Measurements from ENCODE around the gene IKZF1. TPM values are rescaled to one million over a fixed set of nuclear protein-coding genes. Genes with fewer than 3 reads are reported as not detected.

Gene IKZF1
- total and polyA plus RNA-seq, 9 of the 15 experiments (the other 6 are each of a cell fraction or from before 2014, with no cell fraction given): 12.6 to 85.3 (median 44.7) TPM

DNA sequence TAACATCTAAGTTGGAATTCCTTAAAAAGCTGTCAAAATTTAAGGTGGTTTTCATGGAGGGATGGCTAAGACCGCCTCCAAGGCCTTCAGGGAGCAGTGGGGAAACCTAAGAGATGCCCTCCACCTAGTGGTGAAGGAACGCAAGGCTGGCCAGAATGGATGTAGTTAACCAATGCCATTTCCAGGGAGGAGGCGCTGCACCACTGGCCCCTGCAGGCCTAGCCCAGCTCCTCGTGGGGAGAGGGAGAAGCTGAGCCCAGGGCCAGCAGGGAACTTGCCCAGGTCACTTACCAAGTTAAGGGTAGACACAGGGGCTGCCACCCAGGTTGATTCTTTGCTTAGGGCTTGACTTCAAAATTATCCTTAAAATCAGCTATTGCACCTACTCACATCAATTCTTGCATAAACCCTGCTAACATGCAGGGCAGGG lies 113.6 kb downstream of the IKZF1 start (continued):
- TF ChIP-seq JUND (IDR thresholded peaks at IDR 0.05; ENCODE audit: borderline replicate concordance, low read depth, low read length) (peak; percentile 63; the same call in 1 of the 2 replicates), JUND (tag; IDR thresholded peaks at IDR 0.05; ENCODE audit: borderline replicate concordance, low read depth, low read length) (no peak; the same call in 2 of the 3 replicates), PTBP1 (IDR thresholded peaks at IDR 0.05; ENCODE audit: low read depth, low read length) (no peak), CC2D1A (IDR thresholded peaks at IDR 0.05) (peak; percentile 65; the same call in 1 of the 2 replicates), MYC (IDR thresholded peaks at IDR 0.05; ENCODE audit: low read depth, low read length) (peak; percentile 43; the same call in 1 of the 2 replicates), MYC (CRISPR knock-in tag; IDR thresholded peaks at IDR 0.05; ENCODE audit: borderline replicate concordance, low read depth) (no peak), HIVEP1 (CRISPR knock-in tag; IDR thresholded peaks at IDR 0.05) (no peak), KDM4B (IDR thresholded peaks at IDR 0.05; ENCODE audit: borderline replicate concordance in 2 of 2, low read depth in 1 of 2) (no peak), XRCC5 (IDR thresholded peaks at IDR 0.05; ENCODE audit: low read depth, low read length) (peak; percentile 77; the same call in 1 of the 2 replicates), YY1 (IDR thresholded peaks at IDR 0.05; ENCODE audit: borderline replicate concordance in 1 of 3, control insufficient read depth in 1 of 3, extremely low read depth in 1 of 3, insufficient read depth in 3 of 3, insufficient read length in 1 of 3, insufficient replicate concordance in 2 of 3, low read depth in 1 of 3, low read length in 2 of 3) (peak in 2 of 3 experiments; percentile 38 to 44), MAZ (CRISPR knock-in tag; conservative IDR thresholded peaks at IDR 0.05 in 1 of 2, IDR thresholded peaks at IDR 0.05 in 1 of 2) (peak in 1 of 2 experiments; percentile 40; a peak in 1 of 4 replicates), KLF16 (IDR thresholded peaks at IDR 0.05) (0 out of 2 replicates have a peak, but pooled peaks have one; percentile 44)
- TF ChIP-seq, protein P1, sequence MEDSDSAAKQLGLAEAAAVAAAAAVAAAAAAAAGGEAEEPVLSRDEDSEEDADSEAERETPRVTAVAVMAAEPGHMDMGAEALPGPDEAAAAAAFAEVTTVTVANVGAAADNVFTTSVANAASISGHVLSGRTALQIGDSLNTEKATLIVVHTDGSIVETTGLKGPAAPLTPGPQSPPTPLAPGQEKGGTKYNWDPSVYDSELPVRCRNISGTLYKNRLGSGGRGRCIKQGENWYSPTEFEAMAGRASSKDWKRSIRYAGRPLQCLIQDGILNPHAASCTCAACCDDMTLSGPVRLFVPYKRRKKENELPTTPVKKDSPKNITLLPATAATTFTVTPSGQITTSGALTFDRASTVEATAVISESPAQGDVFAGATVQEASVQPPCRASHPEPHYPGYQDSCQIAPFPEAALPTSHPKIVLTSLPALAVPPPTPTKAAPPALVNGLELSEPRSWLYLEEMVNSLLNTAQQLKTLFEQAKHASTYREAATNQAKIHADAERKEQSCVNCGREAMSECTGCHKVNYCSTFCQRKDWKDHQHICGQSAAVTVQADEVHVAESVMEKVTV (CRISPR knock-in tag; IDR thresholded peaks at IDR 0.05): peak; percentile 90
- TF ChIP-seq, protein P2, sequence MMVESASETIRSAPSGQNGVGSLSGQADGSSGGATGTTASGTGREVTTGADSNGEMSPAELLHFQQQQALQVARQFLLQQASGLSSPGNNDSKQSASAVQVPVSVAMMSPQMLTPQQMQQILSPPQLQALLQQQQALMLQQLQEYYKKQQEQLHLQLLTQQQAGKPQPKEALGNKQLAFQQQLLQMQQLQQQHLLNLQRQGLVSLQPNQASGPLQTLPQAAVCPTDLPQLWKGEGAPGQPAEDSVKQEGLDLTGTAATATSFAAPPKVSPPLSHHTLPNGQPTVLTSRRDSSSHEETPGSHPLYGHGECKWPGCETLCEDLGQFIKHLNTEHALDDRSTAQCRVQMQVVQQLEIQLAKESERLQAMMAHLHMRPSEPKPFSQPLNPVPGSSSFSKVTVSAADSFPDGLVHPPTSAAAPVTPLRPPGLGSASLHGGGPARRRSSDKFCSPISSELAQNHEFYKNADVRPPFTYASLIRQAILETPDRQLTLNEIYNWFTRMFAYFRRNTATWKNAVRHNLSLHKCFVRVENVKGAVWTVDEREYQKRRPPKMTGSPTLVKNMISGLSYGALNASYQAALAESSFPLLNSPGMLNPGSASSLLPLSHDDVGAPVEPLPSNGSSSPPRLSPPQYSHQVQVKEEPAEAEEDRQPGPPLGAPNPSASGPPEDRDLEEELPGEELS (CRISPR knock-in tag; IDR thresholded peaks at IDR 0.05; ENCODE audit: borderline replicate concordance): no peak
- TF ChIP-seq, protein P3, sequence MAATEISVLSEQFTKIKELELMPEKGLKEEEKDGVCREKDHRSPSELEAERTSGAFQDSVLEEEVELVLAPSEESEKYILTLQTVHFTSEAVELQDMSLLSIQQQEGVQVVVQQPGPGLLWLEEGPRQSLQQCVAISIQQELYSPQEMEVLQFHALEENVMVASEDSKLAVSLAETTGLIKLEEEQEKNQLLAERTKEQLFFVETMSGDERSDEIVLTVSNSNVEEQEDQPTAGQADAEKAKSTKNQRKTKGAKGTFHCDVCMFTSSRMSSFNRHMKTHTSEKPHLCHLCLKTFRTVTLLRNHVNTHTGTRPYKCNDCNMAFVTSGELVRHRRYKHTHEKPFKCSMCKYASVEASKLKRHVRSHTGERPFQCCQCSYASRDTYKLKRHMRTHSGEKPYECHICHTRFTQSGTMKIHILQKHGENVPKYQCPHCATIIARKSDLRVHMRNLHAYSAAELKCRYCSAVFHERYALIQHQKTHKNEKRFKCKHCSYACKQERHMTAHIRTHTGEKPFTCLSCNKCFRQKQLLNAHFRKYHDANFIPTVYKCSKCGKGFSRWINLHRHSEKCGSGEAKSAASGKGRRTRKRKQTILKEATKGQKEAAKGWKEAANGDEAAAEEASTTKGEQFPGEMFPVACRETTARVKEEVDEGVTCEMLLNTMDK (IDR thresholded peaks at IDR 0.05; ENCODE audit: borderline replicate concordance, insufficient read depth, low read depth, low read length, poor library complexity, severe bottlenecking): peak; percentile 51
- TF ChIP-seq, protein P4, sequence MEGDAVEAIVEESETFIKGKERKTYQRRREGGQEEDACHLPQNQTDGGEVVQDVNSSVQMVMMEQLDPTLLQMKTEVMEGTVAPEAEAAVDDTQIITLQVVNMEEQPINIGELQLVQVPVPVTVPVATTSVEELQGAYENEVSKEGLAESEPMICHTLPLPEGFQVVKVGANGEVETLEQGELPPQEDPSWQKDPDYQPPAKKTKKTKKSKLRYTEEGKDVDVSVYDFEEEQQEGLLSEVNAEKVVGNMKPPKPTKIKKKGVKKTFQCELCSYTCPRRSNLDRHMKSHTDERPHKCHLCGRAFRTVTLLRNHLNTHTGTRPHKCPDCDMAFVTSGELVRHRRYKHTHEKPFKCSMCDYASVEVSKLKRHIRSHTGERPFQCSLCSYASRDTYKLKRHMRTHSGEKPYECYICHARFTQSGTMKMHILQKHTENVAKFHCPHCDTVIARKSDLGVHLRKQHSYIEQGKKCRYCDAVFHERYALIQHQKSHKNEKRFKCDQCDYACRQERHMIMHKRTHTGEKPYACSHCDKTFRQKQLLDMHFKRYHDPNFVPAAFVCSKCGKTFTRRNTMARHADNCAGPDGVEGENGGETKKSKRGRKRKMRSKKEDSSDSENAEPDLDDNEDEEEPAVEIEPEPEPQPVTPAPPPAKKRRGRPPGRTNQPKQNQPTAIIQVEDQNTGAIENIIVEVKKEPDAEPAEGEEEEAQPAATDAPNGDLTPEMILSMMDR (IDR thresholded peaks at IDR 0.05 in 2 of 3, conservative IDR thresholded peaks at IDR 0.05 in 1 of 3; ENCODE audit: insufficient read depth in 2 of 3, low read depth in 1 of 3, low read length in 3 of 3): peak; percentile 98 to 99 (median 99)
- TF ChIP-seq, protein P5, sequence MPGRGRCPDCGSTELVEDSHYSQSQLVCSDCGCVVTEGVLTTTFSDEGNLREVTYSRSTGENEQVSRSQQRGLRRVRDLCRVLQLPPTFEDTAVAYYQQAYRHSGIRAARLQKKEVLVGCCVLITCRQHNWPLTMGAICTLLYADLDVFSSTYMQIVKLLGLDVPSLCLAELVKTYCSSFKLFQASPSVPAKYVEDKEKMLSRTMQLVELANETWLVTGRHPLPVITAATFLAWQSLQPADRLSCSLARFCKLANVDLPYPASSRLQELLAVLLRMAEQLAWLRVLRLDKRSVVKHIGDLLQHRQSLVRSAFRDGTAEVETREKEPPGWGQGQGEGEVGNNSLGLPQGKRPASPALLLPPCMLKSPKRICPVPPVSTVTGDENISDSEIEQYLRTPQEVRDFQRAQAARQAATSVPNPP (IDR thresholded peaks at IDR 0.05; ENCODE audit: borderline replicate concordance, insufficient read depth, insufficient read length): no peak
